Loucy (cell line): ENCODE data around the gene CFAP90.

Source experiments
- CTCF ChIP-seq: fragments of 200-600 bp; sonication (generic); conservative IDR thresholded peaks from 2 replicates; pipeline ENCODE4 v1.5.1; 2014; ENCODE audit warnings: mild to moderate bottlenecking, antibody characterized with exemption, low read length
- EZH2phosphoT487 ChIP-seq: fragments of 200-600 bp; IDR thresholded peaks from 2 replicates; pipeline ENCODE4 v1.6.1; 2018; ENCODE audit warnings: antibody characterized with exemption, mild to moderate bottlenecking, moderate library complexity, borderline replicate concordance

- TF ChIP-seq CTCF (no peak), EZH2phosphoT487 (no peak)
Measured at GRCh38 chr5:7808998-7809397, 41.9 kb downstream of the CFAP90 start.
